Skeletal muscle cell (primary cell): Measurements from ENCODE around the gene ZNF335.
"Not testable (repeated sequence)": the region's sequence is repeated elsewhere in the genome, so short reads cannot be mapped to it uniquely, and the experiment has no call there.

ENCODE experiments used
- DNase-seq: peaks from one replicate; pipeline ENCODE4 v3.0.0-alpha.2; 2010; ENCODE audit warnings: low read depth
- H3K4me3 ChIP-seq: 2 replicates; pipeline ENCODE4 v1.5.1; 2011; ENCODE audit warnings: low read depth, mild to moderate bottlenecking, control low read depth, low read length, moderate library complexity

The ZNF335 gene

GRCh38 chr20:45957021-45957941, 14.7 kb downstream of the ZNF335 start:
- no peak overlapping the region for H3K4me3 ChIP-seq
- DNase-seq = no peak

- H3K4me3 ChIP-seq, DNase-seq: not testable (repeated sequence)
Observed at GRCh38 chr20:45956326-45956725, 15.7 kb downstream of the ZNF335 start.

GRCh38 chr20:45953672-45954071, 18.3 kb downstream of the ZNF335 start:
- no peak overlapping the region for H3K4me3 ChIP-seq
- DNase-seq = no peak

- DNase-seq = no peak
- no peak overlapping the region for H3K4me3 ChIP-seq
Observed at GRCh38 chr20:45952861-45953260, 19.1 kb downstream of the ZNF335 start.

GRCh38 chr20:45951925-45952834, 19.8 kb downstream of the ZNF335 start:
- DNase-seq = no peak
- no peak overlapping the region for H3K4me3 ChIP-seq

- DNase-seq = no peak
- no peak overlapping the region for H3K4me3 ChIP-seq
Observed at GRCh38 chr20:45950330-45950646, 21.7 kb downstream of the ZNF335 start.

- DNase-seq = no peak
- H3K4me3 ChIP-seq = no peak overlapping the region
Observed at GRCh38 chr20:45949542-45950329, 22.3 kb downstream of the ZNF335 start.

- H3K4me3 ChIP-seq = no peak overlapping the region
- DNase-seq = no peak
Observed at GRCh38 chr20:45948742-45949541, 23.1 kb downstream of the ZNF335 start.

- H3K4me3 ChIP-seq = no peak overlapping the region
- no peak for DNase-seq
Observed at GRCh38 chr20:45948261-45948733, 23.7 kb downstream of the ZNF335 start.

- no peak for DNase-seq
- H3K4me3 ChIP-seq = no peak overlapping the region
Observed at GRCh38 chr20:45947110-45947866, 24.7 kb downstream of the ZNF335 start.

- no peak for DNase-seq
- H3K4me3 ChIP-seq = no peak overlapping the region
Observed at GRCh38 chr20:45946149-45946970, 25.6 kb downstream of the ZNF335 start.

GRCh38 chr20:45945678-45946148, 26.3 kb downstream of the ZNF335 start:
- H3K4me3 ChIP-seq = no peak overlapping the region
- DNase-seq = no peak

- DNase-seq = no peak
- H3K4me3 ChIP-seq = no peak overlapping the region
Observed at GRCh38 chr20:45944965-45945677, 26.9 kb downstream of the ZNF335 start.

- DNase-seq = no peak
- H3K4me3 ChIP-seq = no peak overlapping the region
Observed at GRCh38 chr20:45944151-45944964, 27.6 kb downstream of the ZNF335 start.

- no peak overlapping the region for H3K4me3 ChIP-seq
- no peak for DNase-seq
Observed at GRCh38 chr20:45943613-45944012, 28.4 kb downstream of the ZNF335 start.

- H3K4me3 ChIP-seq = no peak overlapping the region
- no peak for DNase-seq
Observed at GRCh38 chr20:45940469-45940868, 31.5 kb downstream of the ZNF335 start.
